Activated CD4-positive, alpha-beta T cell treated with anti-CD3 and anti-CD28 coated beads, Interleukin-2, amount 50 U/mL, for 4 hours (primary cell): Measurements from ENCODE around the gene IZUMO4.
A peak's percentile ranks its signal among the peaks of the same experiment; 100 is the strongest.
"Not testable (repeated sequence)": the region's sequence is repeated elsewhere in the genome, so short reads cannot be mapped to it uniquely, and the experiment has no call there.

Experiments used
- DNase-seq, 2 experiments: peaks; one replicate each; pipeline ENCODE4 v3.0.0-alpha.2; 2020

IZUMO4 gene

DNA sequence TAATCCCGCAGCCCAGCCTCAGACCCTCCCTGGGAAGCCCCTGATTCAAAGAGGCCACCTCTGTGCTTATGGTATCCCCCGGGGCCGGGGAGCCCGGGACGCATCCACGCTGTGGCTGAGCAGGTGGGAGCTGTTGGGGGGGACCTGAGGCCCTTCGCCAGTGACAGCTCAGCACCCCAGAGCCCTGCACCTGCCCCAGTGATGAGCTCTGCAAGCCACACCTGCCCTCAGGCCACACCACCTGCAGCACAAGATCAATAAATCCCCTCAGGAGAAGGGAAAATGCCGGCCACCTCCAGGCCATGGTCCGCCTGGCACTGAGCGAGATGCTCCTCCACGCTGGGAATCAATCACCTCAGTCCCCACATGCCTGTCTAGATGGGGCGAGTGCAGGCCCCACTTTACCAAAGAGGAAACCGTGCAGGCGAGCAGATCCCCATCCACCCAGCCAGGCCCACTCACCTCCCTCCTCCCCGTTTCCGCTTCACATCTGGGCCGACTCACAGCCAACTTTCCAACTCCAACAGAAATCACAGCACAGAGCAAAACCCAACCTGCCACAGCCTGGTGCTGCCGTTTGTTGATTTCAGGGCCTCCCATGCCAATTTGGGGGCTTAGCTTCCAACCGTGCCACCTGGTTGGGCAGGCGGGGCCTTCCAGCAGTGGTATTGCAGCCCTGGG, 13.4 kb upstream of the IZUMO4 start:
- peak; percentile 58 to 63 for DNase-seq

DNA sequence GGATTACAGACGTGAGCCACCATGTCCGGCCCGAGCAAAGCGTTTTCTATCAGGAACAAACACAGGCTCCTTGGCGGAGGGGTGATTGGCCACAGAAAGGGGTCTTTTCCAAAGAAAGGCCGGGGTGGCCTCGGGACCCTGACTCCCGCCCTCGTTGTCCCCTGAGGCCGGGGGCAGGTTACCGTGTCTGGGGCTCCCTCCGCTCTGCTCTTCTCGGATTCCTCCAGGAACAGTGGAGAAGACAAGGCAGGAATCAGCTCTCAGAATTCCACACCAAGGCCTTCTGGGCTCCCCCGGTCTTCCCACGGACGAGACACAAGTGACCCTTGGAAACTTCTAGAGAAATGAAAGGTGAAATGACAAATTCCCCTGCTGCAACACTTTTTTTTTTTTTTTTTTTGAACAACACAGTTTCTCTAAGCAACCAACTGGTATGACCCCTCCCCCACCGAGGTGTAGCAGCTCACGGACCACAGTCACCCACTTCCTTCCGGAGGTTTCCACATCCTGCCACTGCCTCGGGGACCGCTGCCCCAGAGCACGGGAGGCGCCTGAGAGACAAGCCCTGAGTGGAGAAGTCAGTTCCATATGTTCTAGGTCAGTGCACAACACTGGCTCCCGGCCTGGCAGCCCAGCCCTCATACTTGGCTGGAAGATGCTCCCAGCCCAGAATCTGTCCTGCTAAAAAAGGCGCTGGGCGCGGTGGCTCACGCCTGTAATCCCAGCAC, 11.6 kb upstream of the IZUMO4 start:
- peak; percentile 82 to 87 for DNase-seq

DNA sequence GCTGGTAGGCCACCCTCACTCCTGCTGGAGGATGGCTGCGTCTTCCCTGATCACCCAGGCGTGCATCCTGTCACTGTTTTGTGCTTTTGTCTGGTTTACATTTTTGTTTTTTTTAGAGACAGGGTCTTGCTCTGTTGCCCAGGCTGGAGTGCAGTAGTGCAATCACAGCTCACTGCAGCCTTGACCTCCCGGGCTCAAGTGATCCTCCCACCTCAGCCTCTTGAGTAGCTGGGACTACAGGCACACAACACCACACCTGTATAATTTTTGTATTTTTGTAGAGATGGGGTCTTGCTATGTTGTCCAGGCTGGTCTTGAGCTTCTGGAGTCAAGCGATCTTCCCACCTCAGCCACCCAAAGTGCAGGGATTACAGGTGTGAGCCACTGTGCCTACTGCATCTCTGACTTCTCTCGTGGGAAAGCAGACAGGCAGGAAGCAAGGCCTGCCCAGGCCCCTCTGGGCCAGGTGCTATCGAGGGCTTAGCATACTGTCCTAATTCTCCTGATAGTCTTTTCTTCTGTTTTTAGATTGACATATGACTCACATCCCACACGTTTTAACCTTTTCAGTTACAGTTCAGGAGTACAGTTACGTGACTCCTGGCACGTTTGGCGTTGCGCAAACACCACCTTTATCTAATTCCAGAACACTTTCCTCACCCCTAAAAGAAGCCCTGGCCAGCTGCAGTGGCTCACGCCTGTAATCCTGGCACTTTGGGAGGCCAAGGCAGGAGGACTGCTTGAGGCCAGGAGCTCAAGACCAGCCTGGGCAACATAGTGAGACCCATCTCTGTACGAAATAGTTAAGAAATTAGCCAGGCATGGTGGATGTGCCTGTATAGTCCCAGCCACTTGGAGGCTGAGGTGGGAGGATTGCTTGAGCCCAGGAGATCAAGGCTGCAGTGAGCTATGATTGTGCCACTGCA, 9.8 kb upstream of the IZUMO4 start:
- DNase-seq = not testable (repeated sequence)

DNA sequence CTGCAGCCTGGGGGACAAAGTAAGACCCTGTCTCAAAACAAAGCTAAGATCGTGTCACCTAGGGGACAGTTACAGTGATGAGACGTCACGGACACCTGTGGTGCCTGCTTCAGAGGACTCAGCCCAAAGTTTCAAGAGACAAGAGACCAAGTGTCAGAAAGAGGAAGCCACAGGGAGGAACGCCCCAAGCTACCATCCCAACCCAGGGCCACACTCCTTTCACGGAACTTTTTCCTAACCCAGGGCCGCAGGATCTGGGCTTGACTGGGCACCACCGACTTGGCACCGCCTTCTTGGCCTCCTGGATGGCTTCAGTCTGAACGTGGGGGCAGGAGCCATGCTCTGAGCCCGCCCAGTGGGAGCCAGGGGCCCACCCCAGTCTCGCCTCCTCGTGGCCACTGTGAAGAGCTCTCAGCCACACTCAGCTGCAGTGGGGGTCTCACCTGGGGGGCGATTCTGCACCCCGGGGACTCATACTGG, 9.1 kb upstream of the IZUMO4 start:
- DNase-seq = no peak

DNA sequence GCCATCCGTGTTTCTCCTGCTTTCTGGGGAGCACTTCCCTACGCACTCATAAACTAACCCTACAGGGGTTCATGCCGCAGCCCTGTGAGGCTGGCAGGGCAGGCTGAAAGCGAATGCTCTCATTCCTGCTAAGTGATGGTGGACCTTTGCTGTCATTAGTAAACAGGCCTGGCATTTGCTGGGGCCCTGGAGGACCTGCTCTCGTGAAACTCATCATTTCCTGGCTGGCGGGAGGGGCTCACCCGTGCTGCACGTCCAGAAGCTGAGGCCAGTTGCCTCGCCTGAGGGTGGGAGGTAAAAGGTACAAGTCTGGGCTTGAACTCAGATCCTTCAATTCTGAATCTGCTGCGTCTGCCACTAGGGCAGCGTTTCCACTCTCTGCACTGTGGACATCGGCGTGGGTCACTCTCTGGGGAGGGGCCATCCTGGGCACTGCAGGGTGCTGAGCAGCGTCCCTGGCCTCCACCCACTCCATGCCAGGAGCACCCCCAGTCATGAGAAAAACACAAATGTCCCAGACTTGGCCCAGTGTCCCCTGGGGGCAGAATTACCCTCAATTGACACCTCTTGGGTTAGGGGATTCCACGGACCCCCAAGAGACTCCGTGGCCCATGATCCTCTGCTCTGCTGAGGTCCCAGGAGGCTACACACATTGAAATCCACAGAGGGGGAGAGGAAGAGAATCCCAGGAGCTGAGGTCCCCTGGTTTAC, 7.6 kb upstream of the IZUMO4 start:
- no peak for DNase-seq

DNA sequence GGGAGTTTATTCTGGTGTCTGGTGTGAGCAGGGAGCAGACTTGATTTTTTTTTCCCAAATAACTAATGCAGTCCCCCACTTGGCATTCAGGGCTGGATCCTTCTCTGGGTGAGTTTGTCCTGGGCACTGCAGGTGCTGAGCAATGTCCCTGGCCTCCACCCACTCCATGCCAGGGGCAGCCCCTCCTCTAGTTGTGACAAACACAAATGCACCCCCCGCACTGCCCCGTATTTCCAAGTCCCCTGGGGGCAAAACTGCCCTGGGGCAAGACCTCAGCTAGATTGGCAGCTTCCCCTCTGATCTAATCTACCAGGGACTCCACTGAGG, 7.0 kb upstream of the IZUMO4 start:
- DNase-seq = no peak

DNA sequence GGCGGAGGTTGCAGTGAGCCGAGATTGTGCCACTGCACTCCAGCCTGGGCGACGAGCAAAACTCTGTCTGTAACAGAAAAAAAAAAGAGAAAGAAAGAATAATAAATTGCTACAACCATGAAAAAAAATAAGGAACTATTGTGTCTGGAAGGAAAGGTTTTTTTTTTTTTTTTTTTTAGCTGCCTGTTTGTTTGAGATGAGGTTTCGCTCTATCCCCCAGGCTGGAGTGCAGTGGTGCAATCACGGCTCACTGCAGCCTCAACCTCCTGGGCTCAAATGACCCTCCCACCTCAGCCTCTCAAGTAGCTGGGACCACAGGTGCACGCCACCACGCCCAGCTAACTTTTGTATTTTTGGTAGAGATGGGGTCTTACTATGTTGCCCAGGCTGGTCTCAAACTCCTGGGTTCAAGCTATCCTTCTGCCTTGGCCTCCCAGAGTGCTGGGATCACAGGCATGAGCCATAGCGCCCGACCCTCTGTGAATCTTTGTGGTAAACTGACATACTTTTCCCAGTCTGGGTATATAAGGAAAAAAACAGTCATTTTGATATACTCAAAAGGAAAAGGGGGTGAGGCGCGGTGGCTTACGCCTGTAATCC, 4.7 kb upstream of the IZUMO4 start:
- not testable (repeated sequence) for DNase-seq

DNA sequence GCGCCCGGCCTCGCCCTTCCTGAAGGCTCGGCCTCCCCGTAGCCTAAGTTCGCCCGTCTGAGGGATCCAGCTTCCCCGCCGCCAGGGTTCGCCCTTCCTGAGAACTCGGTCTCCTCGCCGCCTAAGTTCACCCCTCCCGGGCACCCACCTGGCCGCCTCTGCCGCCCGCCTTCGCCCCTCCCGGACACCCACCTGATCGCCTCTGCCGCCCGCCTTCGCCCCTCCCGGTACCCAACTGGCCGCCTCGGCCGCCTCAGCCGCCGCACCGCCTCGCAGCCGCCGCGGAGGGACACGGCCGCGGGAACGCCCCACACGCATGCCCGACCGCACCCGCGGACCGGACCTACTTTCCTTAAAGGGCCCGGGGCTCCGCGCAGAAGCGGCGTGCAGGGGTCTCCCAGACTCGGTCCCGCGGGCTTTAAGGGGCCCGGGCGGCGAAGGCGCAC, 658 bp upstream of the IZUMO4 start, which contains the start of gene MOB3A:
Gene MOB3A, minus strand, starts transcription at position 293 of the 446 bp plus-strand sequence. CDS start 17,766 bp downstream, outside the sequence.
- DNase-seq = peak; percentile 77 to 80

DNA sequence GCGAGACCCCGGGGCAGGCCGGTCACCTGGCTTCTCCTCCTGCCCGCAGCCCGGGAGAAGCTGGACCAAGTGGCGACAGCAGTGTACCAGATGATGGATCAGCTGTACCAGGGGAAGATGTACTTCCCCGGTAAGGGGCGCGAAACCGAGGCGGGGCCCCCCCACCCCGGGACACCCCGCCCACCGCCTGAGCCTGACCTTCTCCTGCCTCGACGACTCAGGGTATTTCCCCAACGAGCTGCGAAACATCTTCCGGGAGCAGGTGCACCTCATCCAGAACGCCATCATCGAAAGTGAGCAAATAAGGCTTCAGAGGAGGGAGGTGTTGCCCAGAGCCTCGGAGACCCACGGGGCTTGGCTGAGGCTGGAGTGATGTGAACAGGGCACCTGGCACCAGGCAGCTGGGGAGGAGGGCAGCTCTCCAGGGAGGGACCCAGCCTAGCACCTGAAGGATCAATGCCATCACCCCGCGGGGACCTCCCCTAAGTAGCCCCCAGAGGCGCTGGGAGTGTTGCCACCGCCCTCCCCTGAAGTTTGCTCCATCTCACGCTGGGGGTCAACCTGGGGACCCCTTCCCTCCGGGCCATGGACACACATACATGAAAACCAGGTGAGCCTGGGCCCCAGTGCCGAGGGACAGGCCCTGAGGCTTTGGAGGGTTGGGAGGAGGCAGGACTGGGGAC, 629 bp downstream of the IZUMO4 start:
- peak; percentile 54 to 56 for DNase-seq

DNA sequence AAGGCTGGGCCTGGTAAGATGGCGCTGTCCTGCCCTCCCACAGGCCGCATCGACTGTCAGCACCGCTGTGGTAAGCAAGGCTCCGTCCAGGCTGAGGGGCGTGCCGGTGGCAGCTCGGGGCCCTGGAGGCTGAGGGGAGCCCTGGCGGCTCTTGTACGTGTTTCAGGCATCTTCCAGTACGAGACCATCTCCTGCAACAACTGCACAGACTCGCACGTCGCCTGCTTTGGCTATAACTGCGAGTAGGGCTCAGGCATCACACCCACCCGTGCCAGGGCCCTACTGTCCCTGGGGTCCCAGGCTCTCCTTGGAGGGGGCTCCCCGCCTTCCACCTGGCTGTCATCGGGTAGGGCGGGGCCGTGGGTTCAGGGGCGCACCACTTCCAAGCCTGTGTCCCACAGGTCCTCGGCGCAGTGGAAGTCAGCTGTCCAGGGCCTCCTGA, 1.2 kb downstream of the IZUMO4 start:
- DNase-seq = no peak

DNA sequence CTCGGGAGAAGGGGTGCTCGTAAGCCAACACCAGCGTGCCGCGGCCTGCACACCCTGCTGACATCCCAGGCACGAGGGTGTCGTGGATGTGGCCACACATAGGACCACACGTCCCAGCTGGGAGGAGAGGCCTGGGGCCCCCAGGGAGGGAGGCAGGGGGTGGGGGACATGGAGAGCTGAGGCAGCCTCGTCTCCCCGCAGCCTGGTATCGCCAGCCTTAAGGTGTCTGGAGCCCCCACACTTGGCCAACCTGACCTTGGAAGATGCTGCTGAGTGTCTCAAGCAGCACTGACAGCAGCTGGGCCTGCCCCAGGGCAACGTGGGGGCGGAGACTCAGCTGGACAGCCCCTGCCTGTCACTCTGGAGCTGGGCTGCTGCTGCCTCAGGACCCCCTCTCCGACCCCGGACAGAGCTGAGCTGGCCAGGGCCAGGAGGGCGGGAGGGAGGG, 2.4 kb downstream of the IZUMO4 start:
- DNase-seq = no peak

DNA sequence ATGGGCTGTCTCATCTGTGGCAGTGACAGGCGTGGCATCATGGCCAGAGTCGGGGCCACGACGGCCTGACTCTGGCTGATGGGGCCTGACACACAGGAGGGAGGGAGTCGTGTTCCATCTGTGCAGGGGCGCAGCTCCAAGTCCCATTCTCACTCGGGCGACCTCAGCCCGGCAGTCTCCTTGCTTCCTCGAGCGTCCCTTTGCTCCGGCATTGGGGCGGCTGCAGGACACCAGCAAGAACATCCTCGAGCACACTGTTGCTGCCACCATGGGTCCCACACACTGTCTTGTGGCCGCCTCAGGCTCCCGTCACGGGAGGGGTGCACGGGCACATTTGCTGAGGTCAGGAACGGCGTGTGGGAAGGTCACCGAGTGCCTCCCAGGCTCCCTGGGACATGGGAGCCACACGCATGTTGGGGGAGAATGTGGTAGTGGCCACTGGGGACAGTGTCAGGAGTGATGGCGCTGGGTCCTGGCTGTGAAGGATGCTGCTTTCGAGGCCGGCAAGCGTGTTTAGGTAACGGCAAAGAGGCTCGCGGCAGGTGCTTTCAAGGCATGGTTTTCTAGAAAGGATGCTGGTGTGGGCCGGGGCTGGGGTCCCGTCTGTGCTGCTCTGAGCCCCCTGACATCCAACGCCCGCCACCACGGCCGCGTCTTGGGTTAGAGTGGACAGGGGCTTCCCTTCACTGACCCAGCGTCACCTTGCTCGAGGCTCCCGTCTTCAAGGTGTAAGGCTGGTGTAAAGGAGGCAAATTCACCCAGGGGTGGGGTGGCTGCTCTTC, 3.4 kb downstream of the IZUMO4 start:
- no peak for DNase-seq

DNA sequence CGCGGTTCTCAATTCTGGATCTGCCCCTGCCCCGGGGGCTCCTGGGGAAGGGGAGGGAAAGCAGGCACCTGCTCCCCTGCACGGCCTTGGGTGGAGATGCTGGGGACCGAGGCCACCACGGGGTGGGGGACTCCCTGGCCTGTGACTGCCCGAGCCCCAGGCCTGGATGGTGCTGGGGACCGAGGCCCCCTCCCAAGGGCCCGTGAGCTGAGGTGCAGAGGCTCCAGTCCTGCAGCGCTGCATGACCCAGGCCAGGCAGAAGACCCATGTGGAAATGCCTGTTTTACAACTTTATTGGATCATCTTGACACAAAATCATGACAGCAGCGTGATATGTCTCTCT, 4.0 kb downstream of the IZUMO4 start:
- no peak for DNase-seq

DNA sequence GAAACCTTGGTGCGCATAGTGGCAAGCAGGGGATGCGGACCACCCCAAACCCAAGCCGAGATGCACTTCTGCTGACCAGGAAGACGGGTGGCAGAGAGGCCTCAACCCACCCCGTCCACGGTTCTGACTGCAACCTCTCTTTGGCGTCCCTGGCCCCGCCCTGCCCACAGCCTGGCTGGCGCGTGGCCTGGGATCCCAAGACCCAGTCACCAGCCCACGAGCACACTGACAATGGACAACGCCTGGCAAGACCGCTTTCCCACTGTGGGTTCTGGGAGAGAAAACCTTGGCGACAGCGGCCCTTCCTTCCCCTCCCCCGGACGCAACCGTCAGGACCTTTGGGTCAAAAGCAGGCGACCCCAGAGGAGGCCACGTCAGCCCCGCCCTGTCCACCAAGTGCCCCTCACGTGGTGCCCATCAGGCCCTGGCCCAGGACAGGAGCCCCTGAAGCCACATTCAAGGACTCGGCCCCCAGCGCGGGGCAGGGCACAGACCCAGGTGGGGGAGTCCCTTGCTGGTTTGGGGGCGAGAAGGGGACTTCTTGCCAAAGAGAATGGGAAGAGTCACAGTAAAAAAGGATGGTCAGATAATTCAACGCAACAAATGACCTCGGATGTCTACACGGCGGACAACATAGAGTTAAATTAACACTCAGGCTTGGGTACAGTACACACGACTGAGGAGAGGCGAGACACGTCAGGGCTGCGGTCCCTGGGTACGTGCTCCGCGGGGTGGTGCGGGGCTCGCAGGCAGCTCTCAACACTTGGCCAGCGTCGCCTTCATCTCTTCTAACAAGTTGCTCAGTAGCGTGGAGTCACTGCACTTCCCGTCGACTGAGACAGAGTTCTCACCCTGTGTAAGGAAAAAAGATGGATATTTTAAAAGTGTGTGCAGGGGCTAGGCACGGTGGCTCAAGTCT, 5.0 kb downstream of the IZUMO4 start:
- DNase-seq = no peak

DNA sequence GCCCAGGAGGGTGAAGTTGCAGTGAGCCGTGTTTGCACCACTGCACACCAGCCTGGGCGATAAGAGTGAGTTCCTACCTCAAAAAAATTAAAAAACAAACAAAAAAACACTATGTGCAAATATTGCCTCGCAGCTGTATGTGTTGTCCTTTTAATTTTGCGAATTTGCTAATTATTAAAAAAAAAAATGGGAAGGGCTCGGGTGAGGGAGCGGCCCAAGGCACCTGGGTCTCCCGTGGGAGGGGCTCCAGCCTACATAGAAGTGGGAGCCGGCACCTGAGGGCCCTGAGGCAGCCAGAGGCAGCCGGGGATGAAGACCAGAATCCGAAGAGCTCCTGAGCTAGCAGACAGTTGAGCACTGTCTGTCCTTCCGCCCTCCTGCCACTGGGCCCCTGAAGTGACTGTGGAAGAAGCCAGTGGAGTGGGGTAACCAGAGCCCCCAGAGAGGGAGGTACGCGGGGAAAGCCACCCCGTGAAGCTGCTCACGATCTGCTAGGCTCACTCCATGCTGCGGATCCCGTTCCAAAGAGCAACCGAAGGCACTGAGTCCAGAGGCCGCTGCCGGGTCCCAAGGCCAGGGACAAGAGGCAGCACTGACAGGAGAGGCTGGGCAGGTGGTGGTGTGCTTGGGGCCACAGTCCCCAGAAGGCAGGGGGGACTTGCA, 6.5 kb downstream of the IZUMO4 start:
- DNase-seq = no peak

DNA sequence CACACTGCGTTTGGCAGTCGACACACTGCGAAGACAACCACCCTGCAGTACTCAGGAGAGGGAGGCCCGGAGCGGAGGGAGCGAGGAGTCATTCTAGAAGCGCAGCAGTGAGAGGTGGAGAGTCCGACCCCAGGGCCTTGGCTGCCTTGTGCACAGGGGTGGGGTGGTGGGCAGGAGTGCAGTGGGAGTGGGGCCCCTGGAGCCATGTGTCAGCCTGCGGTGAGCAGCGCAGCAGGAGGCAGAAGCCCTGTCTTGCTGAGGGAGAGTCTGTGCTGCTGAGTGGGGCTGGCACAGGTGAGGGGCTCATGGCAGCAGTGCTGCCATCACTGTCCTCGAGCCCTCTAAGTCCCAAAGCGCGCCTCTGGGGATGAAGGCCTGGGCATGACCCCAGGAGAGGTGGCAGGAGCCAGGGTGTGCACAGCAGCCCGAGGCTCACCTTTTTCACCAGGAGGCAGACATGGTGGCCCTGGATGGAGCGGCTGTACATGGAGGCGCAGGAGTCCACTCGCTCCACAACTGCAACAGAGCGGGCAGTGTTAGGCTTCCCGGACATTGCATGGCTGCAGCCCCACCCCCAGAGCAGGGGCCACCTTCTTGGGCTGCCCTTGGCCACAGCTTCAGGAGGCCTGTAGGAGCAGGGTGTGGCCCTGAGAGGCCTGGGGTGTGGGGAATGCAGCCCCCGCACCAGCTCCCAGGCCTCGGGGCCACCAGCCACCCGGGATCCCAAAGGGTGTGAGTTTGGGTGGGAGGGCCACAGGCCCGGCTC, 11.7 kb downstream of the IZUMO4 start:
- no peak for DNase-seq

DNA sequence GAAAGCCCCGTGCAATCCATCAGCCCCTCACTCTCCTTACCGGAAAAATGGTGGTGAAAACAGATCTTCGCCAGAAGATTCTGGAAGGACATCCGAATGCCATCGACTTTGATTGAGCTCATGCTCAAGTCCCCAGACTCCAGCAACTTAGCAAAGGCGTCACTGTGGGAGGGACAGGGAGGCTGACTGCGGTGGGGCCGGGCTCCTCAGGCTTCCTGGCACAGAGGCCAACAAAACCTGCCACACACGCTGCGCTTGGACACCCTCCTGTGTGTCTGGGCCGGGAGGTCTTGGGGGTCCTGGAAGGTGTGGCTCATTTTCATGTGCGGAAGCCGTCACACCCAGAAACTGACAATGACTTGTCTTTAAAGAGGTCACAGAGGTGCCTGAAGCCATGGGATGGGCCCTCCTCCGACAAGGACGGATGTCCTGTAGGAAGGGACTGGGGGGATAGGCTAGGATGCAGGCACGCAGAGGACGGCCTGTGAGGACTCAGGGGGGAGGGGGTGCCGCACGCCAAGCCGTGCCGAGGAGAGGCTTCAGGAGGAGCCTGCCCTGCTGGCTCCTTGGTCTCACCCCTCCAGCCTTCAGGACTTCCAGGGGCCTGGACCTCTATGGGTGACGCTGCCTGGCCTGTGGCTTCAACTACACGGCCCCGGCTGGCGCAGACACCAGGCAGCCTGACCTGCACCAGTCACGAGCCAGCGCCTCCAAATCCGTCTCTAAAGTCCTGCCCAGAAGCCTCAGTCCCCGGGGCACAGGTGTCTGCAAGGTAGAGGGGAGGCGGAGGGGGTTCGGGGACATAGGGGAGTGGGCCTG, 12.5 kb downstream of the IZUMO4 start:
- no peak for DNase-seq
